ENCODE results near the gene ABHD8.

ABHD8 gene

GRCh38 chr19:17266026-17266425 is 37.2 kb downstream of the ABHD8 start:
- DNase-seq (ENCODE audit: low read depth in 3 of 3) = no peak

- DNase-seq (ENCODE audit: low read depth in 3 of 3) = no peak
These were observed 38.6 kb downstream of the ABHD8 start, which contains the start of gene USHBP1 for GRCh38 chr19:17264641-17264979. USHBP1 (minus strand) TSS chr19:17264745; CDS start chr19:17264299, 446 bp downstream.

GRCh38 chr19:17263712-17264640 is 39.2 kb downstream of the ABHD8 start:
- DNase-seq (ENCODE audit: low read depth in 3 of 3) = no peak

GRCh38 chr19:17262557-17262956 is 40.7 kb downstream of the ABHD8 start:
- DNase-seq (ENCODE audit: low read depth in 3 of 3) = no peak

GRCh38 chr19:17260842-17261325 is 42.3 kb downstream of the ABHD8 start:
- DNase-seq (ENCODE audit: low read depth in 3 of 3) = peak; percentile 85 to 88 (median 86)

GRCh38 chr19:17259934-17260333 is 43.3 kb downstream of the ABHD8 start:
- no peak for DNase-seq (ENCODE audit: low read depth in 3 of 3)

DNA sequence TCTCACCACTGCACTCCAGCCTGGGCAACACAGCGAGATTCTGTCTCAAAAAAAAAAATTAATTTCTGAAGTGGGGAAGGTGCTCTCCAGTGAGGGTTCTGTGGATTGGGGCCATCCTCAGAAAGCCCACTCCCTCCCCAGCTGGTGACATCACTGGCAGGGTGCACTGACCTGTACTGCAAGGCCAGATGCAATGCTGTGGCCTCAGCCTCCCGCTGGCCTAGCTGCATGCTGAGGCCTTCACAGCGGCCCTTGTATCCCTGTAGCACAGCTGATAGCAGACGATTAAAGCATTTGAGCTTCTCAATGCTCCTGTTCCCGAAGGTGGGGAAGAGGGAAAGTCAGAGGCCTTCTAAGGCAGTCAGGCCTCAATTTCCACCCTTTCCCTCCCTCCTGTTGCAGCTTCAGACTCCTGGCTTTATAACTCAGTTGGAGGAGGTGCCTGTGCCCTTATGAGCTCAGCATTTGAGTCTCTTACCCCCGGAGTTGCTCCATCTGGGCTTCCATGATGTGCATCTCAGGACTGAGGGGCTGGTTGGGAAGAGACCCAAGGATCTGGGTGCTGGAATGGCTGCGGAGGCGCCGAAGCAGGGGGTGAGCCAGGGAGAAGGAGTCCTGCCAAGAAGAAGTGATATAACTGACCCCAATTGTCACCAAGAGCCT is 44.0 kb downstream of the ABHD8 start:
- no peak for DNase-seq (ENCODE audit: low read depth in 3 of 3)

DNA sequence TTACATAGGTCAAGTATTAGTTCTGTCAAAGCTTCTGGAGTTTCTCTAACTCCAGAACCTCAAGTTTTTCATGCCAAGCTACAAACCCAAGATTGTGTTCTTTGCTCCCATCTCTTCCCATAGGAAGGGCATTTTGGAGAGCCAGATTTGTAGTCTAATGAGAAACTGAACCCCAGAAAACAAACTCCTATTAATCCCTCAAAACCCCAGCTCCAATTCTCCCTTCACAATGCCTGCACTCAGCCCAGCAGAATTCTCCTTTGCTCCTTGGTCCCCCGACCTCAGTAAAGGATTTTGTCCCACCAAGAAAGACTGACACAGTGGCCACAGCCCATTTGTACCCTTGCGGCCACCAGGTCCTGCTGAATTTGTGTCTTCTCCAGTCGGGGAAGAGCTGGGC is 47.1 kb downstream of the ABHD8 start:
- no peak for DNase-seq (ENCODE audit: low read depth in 3 of 3)

DNA sequence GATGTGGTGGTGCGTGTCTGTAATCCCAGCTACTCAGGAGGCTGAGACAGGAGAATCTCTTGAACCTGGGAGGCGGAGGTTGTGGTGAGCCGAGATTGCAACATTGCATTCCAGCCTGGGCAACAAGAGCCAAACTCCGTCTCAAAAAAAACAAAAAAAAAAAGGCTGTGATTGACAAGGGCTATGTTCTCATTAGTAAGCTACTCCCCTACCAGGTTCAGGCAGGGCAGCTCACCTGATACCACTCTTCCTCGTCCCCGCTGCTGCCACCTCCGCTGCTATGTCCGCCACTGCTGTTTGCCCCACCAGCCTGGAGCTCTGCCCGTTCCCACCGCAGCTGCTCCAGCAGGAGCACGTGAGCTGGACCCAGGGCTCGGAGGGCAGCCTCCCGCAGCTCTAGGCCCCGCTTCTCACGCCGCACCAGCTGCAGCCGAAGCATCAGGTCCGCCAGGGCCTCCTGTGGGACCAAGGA is 48.0 kb downstream of the ABHD8 start:
- no peak for DNase-seq (ENCODE audit: low read depth in 3 of 3)

- DNase-seq (ENCODE audit: low read depth in 3 of 3) = no peak
These were observed 48.6 kb downstream of the ABHD8 start for GRCh38 chr19:17254636-17255035.

GRCh38 chr19:17249887-17250548 is 53.2 kb downstream of the ABHD8 start:
- DNase-seq (ENCODE audit: low read depth in 3 of 3) = no peak

- no peak for DNase-seq (ENCODE audit: low read depth in 3 of 3)
These were observed 55.0 kb downstream of the ABHD8 start for GRCh38 chr19:17248011-17248776.

DNA sequence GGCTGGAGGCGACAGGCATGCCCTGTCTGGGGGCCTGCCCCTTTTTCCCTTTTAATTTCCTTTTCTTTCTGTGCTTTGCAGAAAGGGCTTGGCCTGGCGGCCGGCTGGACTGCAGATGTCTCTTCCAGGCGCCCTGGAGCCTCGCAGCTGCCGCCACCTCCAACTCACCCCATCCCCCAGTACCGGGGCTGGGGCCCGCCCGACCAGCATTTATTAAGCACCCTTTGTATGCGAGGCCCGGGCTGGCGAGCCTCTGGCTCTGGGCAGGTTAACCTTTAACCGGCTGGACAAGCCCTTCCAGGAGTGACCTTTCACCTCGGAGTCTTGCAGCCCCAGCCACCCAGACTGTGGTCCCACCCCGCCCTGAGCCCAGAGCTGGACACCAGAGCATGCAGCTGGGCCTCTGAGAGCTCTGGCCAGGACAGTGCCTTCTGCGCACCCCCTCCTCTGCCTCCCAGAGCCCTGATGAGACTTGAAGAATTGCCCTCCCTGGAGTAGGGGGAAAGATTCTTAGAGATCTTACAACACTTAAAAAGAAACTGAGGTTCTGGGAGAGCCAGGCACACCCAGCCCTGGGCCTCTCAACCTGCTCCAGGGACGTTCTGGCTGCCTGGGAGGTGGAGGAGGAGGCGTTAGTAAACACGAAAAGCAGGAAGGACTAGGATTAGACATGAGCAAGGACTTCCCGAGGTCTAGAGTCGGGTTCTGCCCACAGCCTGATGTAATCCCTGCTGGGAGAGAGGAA is 56.4 kb downstream of the ABHD8 start:
- no peak for DNase-seq (ENCODE audit: low read depth in 3 of 3)

DNA sequence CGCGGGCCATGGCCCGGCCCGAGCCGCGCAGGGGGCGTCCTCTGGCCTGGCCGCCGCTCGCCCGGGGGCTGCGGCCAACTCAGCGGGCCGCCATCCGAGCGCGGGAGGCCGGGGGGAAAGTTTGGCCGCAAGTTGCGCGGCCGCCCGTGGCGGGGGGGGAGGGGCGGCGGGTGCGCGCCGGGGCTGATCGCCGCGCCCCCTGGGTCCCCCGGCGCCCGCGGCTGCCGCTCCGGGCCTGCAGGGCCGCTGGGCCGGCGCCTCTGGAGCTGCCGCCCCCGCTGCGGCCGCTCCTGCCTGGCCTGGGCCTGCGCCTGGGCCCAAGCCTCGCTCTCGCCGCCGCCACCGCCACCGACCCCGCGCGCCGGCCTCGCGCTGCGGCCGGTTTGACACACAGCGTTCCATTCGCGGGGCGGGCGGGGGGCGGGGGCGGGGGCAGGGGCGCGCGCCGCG is 57.7 kb downstream of the ABHD8 start, which contains the start of gene NR2F6:
Gene NR2F6, minus strand, starts transcription at position 385 of the 450 bp plus-strand sequence. CDS start 699 bp downstream, outside the sequence.
- DNase-seq (ENCODE audit: low read depth in 3 of 3) = no peak

DNA sequence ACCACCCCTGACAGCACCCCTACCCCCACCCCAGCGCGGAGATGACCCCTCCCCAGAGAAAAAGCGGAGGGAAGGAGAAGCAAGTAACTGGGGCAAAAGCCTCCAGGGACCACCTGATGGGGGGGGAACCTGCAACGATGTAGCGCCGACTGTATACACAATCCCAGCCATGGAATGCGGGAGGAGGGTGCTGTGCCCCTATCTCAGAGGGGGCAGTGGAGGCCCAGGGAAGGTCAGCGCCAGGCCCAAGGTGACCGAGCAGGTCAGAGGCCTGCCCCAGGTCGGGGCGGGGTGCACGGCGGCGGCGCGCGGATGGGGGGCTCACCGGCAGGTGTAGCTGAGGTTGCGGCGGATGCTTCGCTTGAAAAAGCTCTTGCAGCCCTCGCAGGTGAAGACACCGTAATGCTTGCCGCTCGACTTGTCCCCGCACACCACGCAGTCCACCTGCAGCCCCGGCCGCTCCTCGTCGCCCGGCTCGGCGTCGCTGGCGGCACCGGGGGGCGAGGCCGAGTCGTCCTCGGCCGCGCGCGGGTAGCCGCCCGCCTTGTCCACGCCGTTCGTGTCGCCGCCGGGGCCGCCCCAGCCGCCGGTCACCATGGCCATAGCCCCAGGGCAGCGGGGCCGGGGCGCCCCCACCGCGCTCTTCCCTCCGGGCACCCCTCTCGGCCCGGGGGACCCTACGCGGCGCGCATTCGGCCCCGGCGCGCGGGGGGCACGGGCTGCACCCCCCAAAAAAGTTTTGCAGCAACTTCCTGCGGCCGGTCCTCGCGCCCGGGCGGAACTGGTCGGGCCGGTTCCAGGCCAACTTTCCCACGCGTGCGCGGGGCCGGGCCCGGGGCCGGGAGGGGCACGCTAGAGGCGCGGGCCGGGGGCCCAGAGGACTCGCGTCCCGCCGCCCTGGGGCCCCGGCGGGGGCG is 58.3 kb downstream of the ABHD8 start:
- DNase-seq (ENCODE audit: low read depth in 3 of 3) = no peak

DNA sequence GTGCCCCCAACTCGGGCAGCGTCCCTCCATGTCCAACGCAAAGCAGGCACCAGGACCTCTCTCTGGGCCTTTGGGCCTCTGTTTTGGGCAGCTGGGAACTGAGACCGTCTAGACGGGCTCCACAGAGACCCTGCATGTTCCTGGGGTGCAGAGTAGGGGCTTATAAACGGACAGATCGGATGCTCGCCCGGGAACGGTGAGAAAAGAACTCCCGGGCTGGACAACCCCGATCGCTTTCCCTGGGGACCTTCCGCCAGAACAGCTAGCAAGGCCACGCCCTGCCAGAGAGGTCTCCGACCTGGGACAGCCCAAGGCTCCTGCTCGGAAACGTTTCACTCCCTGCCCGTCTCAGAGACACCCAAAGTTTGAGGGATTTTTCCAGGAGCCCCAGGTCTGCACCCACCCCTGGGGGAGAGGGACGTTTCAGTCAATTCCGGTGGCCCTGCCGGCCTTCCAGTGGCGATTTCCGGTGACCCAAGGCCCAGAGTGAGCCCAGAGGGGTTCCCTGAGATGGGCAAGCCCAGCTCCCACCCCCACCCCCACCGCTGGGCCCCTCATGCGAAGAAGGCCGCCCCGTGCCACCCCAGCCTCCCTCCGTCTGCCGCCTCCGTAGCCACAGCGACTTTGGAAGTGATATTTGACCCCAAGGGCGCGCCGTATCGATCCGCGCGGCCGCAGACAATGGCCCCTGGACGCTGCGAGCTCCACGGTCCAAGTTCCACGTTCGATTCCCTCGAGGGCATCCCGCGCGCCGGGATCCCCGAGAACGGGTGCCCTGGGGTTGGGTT is 59.2 kb downstream of the ABHD8 start:
- DNase-seq (ENCODE audit: low read depth in 3 of 3) = no peak

DNA sequence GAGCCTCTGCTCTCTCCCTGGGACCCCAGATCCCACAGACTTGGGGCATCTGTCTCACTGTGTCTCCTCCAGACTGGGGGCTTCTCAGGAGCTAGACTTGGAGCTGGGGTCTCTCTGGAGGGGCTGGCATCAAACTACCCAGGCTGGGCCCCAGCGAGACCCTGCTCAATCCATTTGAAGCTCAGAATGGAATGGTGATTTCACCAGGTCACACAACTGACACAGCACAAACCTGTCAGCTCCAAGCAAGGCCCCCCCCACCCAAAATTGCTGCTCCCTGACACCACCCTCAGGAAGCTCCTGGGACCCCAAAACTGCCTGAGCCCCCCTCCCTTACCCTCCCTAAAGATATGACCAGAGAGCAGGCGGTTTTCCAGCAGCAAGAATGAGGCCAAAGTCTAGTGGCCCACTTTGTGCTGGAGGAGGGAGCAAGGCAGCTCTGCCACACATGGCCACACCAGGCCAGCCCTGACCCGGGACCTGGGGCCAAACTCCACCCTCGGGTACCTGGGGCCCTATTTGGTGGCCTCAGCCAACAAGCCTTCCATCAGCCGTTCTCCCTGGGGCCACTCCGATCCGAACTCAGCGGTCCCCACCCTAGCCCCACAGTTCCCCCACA is 59.9 kb downstream of the ABHD8 start:
- DNase-seq (ENCODE audit: low read depth in 3 of 3) = no peak
